Superior temporal gyrus (tissue), 1 donor: ENCODE results near the gene CTPS2.
"Not testable (repeated sequence)": the region's sequence is repeated elsewhere in the genome, so short reads cannot be mapped to it uniquely, and the experiment has no call there.

Experiments
- DNase-seq: peaks from one replicate; pipeline ENCODE4 v3.0.0-alpha.2; 2016; ENCODE audit errors: extremely low spot score

CTPS2 gene, protein sequence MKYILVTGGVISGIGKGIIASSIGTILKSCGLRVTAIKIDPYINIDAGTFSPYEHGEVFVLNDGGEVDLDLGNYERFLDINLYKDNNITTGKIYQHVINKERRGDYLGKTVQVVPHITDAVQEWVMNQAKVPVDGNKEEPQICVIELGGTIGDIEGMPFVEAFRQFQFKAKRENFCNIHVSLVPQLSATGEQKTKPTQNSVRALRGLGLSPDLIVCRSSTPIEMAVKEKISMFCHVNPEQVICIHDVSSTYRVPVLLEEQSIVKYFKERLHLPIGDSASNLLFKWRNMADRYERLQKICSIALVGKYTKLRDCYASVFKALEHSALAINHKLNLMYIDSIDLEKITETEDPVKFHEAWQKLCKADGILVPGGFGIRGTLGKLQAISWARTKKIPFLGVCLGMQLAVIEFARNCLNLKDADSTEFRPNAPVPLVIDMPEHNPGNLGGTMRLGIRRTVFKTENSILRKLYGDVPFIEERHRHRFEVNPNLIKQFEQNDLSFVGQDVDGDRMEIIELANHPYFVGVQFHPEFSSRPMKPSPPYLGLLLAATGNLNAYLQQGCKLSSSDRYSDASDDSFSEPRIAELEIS

DNA sequence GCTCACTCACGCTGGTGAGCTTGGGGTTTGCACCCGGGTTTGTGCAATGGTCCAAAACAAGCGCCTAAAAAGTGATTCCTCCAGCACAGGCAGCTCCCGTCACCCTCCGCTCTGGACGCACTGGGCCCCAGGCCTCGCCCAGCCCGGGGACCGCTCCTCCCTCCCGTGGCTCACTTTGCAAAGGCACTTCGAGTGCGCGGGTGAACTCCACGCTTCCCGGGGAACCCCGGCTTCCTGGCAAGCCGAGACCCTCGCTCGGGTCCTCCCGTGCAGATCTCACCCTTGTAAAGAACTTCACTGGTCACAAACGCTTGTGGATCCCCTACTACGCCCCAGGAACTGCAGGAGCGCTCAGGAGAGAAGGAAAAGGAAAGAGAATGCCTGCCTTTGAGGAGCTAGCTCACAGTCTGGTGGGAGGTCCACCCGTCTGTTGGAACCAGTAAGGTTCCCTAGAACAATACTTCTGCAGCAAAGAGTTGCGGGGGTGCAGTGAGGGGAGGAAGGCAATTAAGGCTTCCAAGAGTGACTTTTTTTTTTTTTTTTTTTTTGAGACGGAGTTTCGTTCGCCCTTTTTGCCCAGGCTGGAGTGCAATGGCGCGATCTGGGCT lies at the start of gene CTPS2:
CTPS2 (minus strand) TSS at position 122 of the 608 bp plus-strand sequence. CDS start 9,767 bp downstream, outside the sequence.
- peak; percentile 23 for DNase-seq

- DNase-seq, result not testable (repeated sequence)
These were observed 49.0 kb upstream of the CTPS2 start for GRCh38 chrX:16761500-16761899.

GRCh38 chrX:16756724-16757123 lies 44.3 kb upstream of the CTPS2 start:
- no peak for DNase-seq

DNA sequence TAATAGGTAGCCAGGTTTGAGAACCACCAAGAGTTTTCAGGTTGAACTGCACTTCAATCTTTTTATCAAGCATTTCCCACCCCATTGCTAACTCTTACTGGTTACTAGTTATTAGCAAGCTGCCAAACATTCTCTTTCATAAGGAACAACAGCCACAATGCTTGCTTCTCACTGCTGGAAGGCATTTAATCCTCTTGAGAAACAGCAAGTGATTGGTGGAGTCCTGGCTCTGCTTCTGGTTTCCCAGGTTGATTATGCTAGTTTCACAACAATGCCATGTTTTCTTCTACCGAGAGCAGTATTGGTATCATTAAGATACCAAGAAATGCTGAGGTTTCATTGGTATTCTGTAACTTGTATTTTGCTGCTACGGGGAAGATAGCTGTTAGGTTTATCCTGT lies 41.5 kb upstream of the CTPS2 start:
- no peak for DNase-seq

GRCh38 chrX:16750136-16750535 lies 37.7 kb upstream of the CTPS2 start:
- DNase-seq, result no peak

DNA sequence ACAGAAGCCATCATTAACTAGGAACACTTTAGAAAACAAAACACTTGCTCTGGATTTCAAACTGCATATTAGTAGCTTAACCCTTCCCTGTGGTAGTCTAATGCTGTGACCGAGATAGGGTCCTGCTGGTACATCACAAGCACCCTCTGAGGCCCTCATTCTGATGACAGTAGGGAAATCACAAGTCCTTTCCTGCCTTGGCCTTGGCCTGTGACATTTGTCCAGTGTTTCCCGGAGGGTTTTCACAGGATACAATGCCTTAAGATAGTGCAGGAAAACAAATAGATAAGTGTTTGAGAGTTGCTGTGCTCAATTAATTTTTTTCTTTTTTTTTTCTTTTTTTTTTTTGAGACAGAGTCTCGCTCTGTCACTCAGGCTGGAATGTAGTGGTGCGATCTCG lies 36.0 kb upstream of the CTPS2 start:
- no peak for DNase-seq

- DNase-seq, result no peak
These were observed 33.2 kb upstream of the CTPS2 start for GRCh38 chrX:16745659-16746058.

DNA sequence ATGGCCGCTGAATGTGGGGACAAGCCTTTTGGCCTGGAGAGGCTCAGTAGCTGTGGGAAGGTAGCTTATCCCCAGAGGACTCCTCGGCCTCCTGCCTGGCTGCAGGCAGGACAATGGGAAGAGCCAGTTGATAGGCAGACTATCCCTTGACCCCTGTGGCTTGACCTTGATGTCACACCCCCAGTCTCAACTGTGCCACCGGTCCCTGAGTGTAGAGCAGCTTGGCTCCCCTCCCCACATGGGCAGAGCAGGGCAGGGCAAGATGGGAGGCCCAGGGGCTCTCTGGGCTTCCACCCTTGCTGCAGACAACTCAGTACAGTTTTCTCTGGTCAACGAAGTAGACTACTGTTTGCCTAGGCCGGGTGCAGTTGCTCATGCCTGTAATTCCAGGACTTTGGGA lies 32.6 kb upstream of the CTPS2 start:
- DNase-seq, result no peak

DNA sequence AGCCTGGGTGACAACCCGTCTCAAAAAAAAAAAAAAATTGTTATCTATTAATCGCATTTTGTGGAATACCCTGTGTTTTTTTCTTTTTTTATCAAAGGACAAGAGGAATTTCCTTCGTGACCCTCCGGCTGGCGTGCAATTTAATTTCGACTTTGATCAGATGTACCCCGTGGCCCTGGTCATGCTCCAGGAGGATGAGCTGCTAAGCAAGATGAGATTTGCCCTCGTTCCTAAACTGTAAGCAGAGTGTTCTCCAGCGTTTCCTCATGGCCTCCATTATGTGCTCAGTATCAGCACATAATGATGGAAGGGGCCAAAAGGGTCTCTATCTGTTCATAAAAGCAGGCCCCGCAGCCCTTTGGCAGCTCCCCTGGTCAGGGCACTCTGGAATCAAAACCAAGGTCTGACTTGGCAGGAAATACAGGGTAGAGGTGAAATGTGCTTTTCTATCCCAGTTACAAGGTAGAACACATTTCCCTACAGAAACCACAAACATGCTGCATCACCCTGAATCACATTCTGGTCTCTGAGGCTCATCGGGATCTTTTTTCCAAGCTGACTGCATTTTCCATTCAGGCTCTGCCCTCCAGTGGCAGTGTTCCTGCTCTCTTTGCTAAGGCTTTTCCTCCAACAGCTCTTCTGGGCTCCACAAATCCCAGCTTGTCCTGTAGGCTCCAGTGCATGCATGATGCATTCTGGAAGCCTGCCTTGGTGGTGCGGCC lies 31.3 kb upstream of the CTPS2 start:
- DNase-seq, result no peak

GRCh38 chrX:16739574-16739973 lies 27.1 kb upstream of the CTPS2 start:
- DNase-seq, result no peak

DNA sequence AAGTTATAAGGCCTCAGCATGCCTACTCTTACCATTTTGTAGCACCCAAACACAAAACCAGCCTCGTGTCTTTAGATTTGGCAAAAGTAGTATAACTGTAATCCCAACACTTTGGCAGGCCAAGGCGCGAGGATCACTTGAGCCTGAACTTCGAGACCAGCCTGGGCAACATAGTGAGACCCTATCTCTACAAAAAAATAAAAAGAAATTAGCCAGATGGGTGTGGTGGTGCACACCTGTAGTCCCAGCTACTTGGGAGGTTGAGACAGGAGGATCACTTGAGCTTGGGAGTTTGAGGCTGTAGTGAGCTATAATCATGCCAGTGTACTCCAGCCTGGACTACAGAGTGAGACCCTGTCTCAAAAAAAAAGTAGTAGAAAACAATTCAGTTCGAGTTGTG lies 24.6 kb upstream of the CTPS2 start:
- DNase-seq, result no peak

DNA sequence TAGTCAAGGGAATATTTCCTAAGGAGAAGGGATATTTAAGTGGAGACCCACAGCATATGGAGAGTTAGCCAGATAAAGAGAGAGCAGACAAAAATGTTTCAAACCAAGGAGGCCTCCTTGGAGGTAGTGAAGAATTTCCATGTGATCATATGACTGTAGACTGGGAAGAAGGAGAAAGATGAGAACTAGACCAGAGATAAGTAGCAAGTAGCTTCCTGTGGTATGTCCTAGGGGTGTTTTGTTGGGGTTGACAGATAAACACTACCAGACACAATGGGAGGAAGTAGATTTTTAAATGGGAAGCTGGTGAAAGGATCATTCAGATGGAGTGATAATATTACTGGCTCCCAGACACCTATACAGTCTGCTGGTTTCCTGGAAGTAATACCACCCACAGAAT lies 20.5 kb upstream of the CTPS2 start:
- DNase-seq, result no peak

GRCh38 chrX:16730450-16730849 lies 18.0 kb upstream of the CTPS2 start:
- no peak for DNase-seq

- DNase-seq, result no peak
These were observed 15.2 kb upstream of the CTPS2 start for GRCh38 chrX:16727637-16728036.

GRCh38 chrX:16726347-16726988 lies 14.0 kb upstream of the CTPS2 start:
- DNase-seq, result not testable (repeated sequence)

DNA sequence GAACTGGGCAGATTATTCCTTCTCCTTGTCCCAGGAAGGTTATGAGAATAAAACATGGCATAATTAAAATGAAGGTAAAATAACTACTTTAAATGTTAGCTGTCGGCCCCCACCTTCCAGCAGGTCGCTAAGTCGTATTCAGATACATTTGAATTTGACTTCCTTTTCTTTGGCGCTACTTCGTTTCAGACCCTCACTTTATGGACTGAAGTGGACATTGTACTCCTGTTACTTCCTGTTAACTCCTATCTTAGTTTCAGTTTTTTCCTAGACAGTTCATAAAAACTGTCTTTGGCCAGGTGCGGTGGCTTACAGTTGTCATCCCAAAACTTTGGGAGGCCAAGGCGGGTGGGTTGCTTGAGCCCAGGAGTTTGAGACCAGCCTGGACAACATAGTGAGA lies 12.6 kb upstream of the CTPS2 start:
- DNase-seq, result no peak

- DNase-seq, result no peak
These were observed 10.0 kb upstream of the CTPS2 start for GRCh38 chrX:16722481-16722880.

- peak; percentile 94 for DNase-seq
These were observed 7.0 kb upstream of the CTPS2 start, which contains the start of gene SYAP1 for GRCh38 chrX:16719334-16720084. TSS of gene SYAP1 (plus strand) at chrX:16719612. CDS start at chrX:16719725, 113 bp downstream.

- DNase-seq, result no peak
These were observed 6.4 kb upstream of the CTPS2 start for GRCh38 chrX:16718824-16719333.

DNA sequence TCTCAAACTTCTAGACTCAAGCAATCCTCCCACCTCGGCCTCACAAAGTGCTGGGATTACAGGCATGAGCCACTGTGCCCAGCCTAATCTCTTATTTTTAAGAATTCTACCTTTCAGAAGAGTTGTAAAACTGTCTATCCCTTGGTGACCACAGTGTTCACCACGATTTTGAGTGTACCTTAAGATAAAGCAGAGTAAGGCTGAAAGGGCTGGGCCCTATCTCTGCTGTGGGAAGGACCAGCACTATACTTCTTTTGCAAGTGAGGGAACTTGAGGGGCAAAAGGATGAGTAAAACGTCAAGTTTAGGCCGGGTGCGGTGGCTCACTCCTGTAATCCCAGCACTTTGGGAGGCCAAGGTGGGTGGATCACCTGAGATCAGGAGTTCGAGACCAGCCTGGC lies 4.0 kb upstream of the CTPS2 start:
- DNase-seq, result not testable (repeated sequence)

DNA sequence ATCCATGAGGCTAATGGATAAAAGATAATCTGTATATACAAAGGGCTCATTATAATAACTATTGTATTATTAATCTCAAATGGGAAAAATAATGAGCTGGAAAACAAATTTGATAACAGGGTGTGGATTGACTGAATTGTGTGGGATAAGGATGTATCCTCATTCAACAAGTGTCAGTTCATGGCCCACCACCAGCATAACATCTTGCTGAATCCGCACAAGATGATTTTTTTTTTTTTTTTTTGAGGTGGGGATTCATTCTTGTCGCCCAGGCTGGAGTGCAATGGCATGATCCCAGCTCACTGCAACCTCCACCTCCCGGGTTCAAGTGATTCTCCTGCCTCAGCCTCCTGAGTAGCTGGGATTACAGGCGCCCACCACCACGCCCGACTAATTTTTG lies 3.2 kb upstream of the CTPS2 start:
- DNase-seq, result not testable (repeated sequence)
